ENCODE measurements around the gene DUOXA1. TPM values are rescaled to one million over a fixed set of nuclear protein-coding genes. Genes with fewer than 3 reads are reported as not detected.

Gene DUOXA1
- 1 to 10 TPM; 1.1 to 7.5 (median 1.9) TPM for total RNA-seq

GRCh38 chr15:45129651-45130129 is at the start of gene DUOXA1, which contains the start of gene DUOX1:
DUOXA1 (minus strand) TSS chr15:45129879; CDS start chr15:45123014, 6,865 bp downstream.
DUOX1 (plus strand) TSS chr15:45129994; CDS start chr15:45131967, 1,973 bp downstream.
- WGBS, 2 donors = 1 to 5% methylated on average over 27 to 35 of the region's 46 CpGs
- Histone ChIP-seq H3K27ac (peak within 1 kb of the TSS in 1 of 4 donors; percentile 51), H3K27me3 (peaks cover 0 to 66% of the 10 kb centered on the region in 2 donors), H3K4me3 (peak within 1 kb of the TSS; percentile 19 to 59 (median 41)), H3K36me3 (no peaks in the 10 kb centered on the region), H3K9me3 (no peaks in the 10 kb centered on the region), H3K4me1 (peaks cover 0 to 21% (median 11%) of the 10 kb centered on the region in 4 donors)
- no peak for DNase-seq (ENCODE audit: low spot score in 2 of 2)
- TF ChIP-seq EP300 (IDR thresholded peaks at IDR 0.05) (no peak), POLR2A (IDR thresholded peaks at IDR 0.05) (no peak), CTCF (IDR thresholded peaks at IDR 0.05) (no peak)

GRCh38 chr15:45177285-45177684 is 47.6 kb upstream of the DUOXA1 start:
- no peaks in the 10 kb centered on the region for H3K27me3 ChIP-seq
- peaks cover 0 to 17% (median 4%) of the 10 kb centered on the region in 4 donors for H3K4me1 ChIP-seq
- WGBS, 2 donors = 72 to 95% methylated on average over 3 of the region's 3 CpGs
- H3K4me3 ChIP-seq = no peak overlapping the region
- TF ChIP-seq POLR2A (IDR thresholded peaks at IDR 0.05) (no peak), EP300 (IDR thresholded peaks at IDR 0.05) (no peak), CTCF (IDR thresholded peaks at IDR 0.05) (no peak)
- no peaks in the 10 kb centered on the region for H3K9me3 ChIP-seq
- no peak overlapping the region for H3K27ac ChIP-seq
- no peak for DNase-seq (ENCODE audit: low spot score in 2 of 2)
- peaks cover 0 to 43% (median 0%) of the 10 kb centered on the region in 3 donors for H3K36me3 ChIP-seq

- 84 to 89% methylated on average over 2 of the region's 2 CpGs for WGBS, 2 donors
- H3K36me3 ChIP-seq = peaks cover 0 to 51% (median 0%) of the 10 kb centered on the region in 3 donors
These were observed 44.9 kb upstream of the DUOXA1 start for GRCh38 chr15:45174577-45174976.

GRCh38 chr15:45174069-45174468 is 44.4 kb upstream of the DUOXA1 start:
- WGBS, 2 donors = 77 to 84% methylated on average over 6 of the region's 6 CpGs
- Histone ChIP-seq H3K27me3 (no peaks in the 10 kb centered on the region), H3K27ac (no peak overlapping the region), H3K36me3 (peaks cover 0 to 51% (median 0%) of the 10 kb centered on the region in 3 donors), H3K9me3 (no peaks in the 10 kb centered on the region), H3K4me3 (no peak overlapping the region), H3K4me1 (peaks cover 0 to 5% (median 0%) of the 10 kb centered on the region in 4 donors)
- no peak for TF ChIP-seq CTCF (IDR thresholded peaks at IDR 0.05)
- no peak for TF ChIP-seq POLR2A (IDR thresholded peaks at IDR 0.05)
- TF ChIP-seq EP300 (IDR thresholded peaks at IDR 0.05) = no peak
- no peak for DNase-seq (ENCODE audit: low spot score in 2 of 2)

More at GRCh38 chr15:45174577-45174976, 44.9 kb upstream of the DUOXA1 start:
- Histone ChIP-seq H3K4me3 (no peak overlapping the region), H3K4me1 (peaks cover 0 to 4% (median 2%) of the 10 kb centered on the region in 4 donors), H3K9me3 (no peaks in the 10 kb centered on the region), H3K27ac (no peak overlapping the region), H3K27me3 (no peaks in the 10 kb centered on the region)
- DNase-seq (ENCODE audit: low spot score in 2 of 2) = no peak
- TF ChIP-seq EP300 (IDR thresholded peaks at IDR 0.05) (no peak), POLR2A (IDR thresholded peaks at IDR 0.05) (no peak), CTCF (IDR thresholded peaks at IDR 0.05) (no peak)

- no peaks in the 10 kb centered on the region for H3K9me3 ChIP-seq
- H3K4me3 ChIP-seq = no peak overlapping the region
- DNase-seq (ENCODE audit: low spot score in 2 of 2) = no peak
- H3K27ac ChIP-seq = no peak overlapping the region
- 93 to 96% methylated on average over 11 to 12 of the region's 12 CpGs for WGBS, 2 donors
- H3K27me3 ChIP-seq = no peaks in the 10 kb centered on the region
- peaks cover 0 to 40% (median 0%) of the 10 kb centered on the region in 3 donors for H3K36me3 ChIP-seq
- H3K4me1 ChIP-seq = peaks cover 0 to 21% (median 0%) of the 10 kb centered on the region in 4 donors
- no peak for TF ChIP-seq POLR2A (IDR thresholded peaks at IDR 0.05)
- TF ChIP-seq EP300 (IDR thresholded peaks at IDR 0.05) = no peak
- TF ChIP-seq CTCF (IDR thresholded peaks at IDR 0.05) = no peak
These were observed 42.2 kb upstream of the DUOXA1 start for GRCh38 chr15:45171912-45172311.

Data from tibial nerve (tissue), 4 donors.